LHCN-M2 (cell line): ENCODE data around the gene TMEM259. TPM values are rescaled to one million over a fixed set of nuclear protein-coding genes. Genes with fewer than 3 reads are reported as not detected.

Experiments used
- DNase-seq: peaks from one replicate; pipeline ENCODE4 v3.0.0-alpha.2; 2012; ENCODE audit warnings: low read depth
- total RNA-seq: library from RNA; depleted of rRNA; stranded (reverse); fragments of >200 nt; gene quantifications from 2 replicates; pipeline ENCODE4 v1.2.3, GENCODE V29; 2014

Gene TMEM259
- total RNA-seq, 1 experiment from 2014 or later, result 154 TPM

GRCh38 chr19:989381-990081 is 31.4 kb downstream of the TMEM259 start:
- no peak for DNase-seq

GRCh38 chr19:988510-988909 is 32.4 kb downstream of the TMEM259 start:
- no peak for DNase-seq

- DNase-seq, result no peak
Measured at GRCh38 chr19:988081-988480, 32.8 kb downstream of the TMEM259 start.

GRCh38 chr19:986083-986482 is 34.8 kb downstream of the TMEM259 start:
- DNase-seq, result no peak

GRCh38 chr19:984165-984967 is 36.6 kb downstream of the TMEM259 start, which contains the start of gene WDR18:
WDR18 (plus strand) TSS chr19:984345; CDS start chr19:984354, 9 bp downstream.
- peak; percentile 83 for DNase-seq

- no peak for DNase-seq
Measured at GRCh38 chr19:982567-983170, 38.3 kb downstream of the TMEM259 start.

GRCh38 chr19:980133-980998 is 40.6 kb downstream of the TMEM259 start:
- no peak for DNase-seq

- no peak for DNase-seq
Measured at GRCh38 chr19:979318-979741, 41.6 kb downstream of the TMEM259 start.

- DNase-seq, result no peak
Measured at GRCh38 chr19:977058-977464, 43.9 kb downstream of the TMEM259 start.

GRCh38 chr19:976476-976875 is 44.4 kb downstream of the TMEM259 start:
- DNase-seq, result no peak

GRCh38 chr19:974564-975257 is 46.2 kb downstream of the TMEM259 start:
- DNase-seq, result no peak

- DNase-seq, result no peak
Measured at GRCh38 chr19:973726-974563, 47.0 kb downstream of the TMEM259 start.

GRCh38 chr19:972281-972680 is 48.6 kb downstream of the TMEM259 start:
- no peak for DNase-seq

- no peak for DNase-seq
Measured at GRCh38 chr19:971795-972194, 49.1 kb downstream of the TMEM259 start.

GRCh38 chr19:970695-971094 is 50.2 kb downstream of the TMEM259 start:
- DNase-seq, result peak; percentile 13

GRCh38 chr19:966485-967088 is 54.3 kb downstream of the TMEM259 start:
- peak; percentile 58 for DNase-seq

GRCh38 chr19:964761-965694 is 55.9 kb downstream of the TMEM259 start:
- DNase-seq, result peak; percentile 48

- no peak for DNase-seq
Measured at GRCh38 chr19:964116-964520, 56.8 kb downstream of the TMEM259 start.
